NAMALWA (cell line): Measurements from ENCODE around the gene ARHGAP27.
"Not testable (repeated sequence)": the region's sequence is repeated elsewhere in the genome, so short reads cannot be mapped to it uniquely, and the experiment has no call there.

Source experiments
- DNase-seq: peaks from one replicate; pipeline ENCODE4 v3.0.0-alpha.2; 2015; ENCODE audit warnings: low spot score

The ARHGAP27 gene

GRCh38 chr17:45432405-45433158, at the start of gene ARHGAP27:
Gene ARHGAP27 (minus strand): TSS chr17:45432870. CDS start chr17:45430279, 2,591 bp downstream.
- no peak for DNase-seq

- DNase-seq: not testable (repeated sequence)
These were observed 49.6 kb upstream of the ARHGAP27 start for GRCh38 chr17:45482317-45482716.

GRCh38 chr17:45475436-45475835, 42.8 kb upstream of the ARHGAP27 start:
- DNase-seq: not testable (repeated sequence)

- not testable (repeated sequence) for DNase-seq
These were observed 39.6 kb upstream of the ARHGAP27 start for GRCh38 chr17:45472249-45472648.

GRCh38 chr17:45469204-45469563, 36.5 kb upstream of the ARHGAP27 start:
- DNase-seq: not testable (repeated sequence)

GRCh38 chr17:45468293-45469203, 35.9 kb upstream of the ARHGAP27 start:
- not testable (repeated sequence) for DNase-seq

- DNase-seq: peak; percentile 91
These were observed 29.1 kb upstream of the ARHGAP27 start for GRCh38 chr17:45461524-45462327.

GRCh38 chr17:45460422-45460821, 27.8 kb upstream of the ARHGAP27 start:
- DNase-seq: not testable (repeated sequence)

- DNase-seq: not testable (repeated sequence)
These were observed 21.7 kb upstream of the ARHGAP27 start for GRCh38 chr17:45454341-45454740.

GRCh38 chr17:45453731-45454130, 21.1 kb upstream of the ARHGAP27 start:
- not testable (repeated sequence) for DNase-seq

GRCh38 chr17:45453225-45453534, 20.5 kb upstream of the ARHGAP27 start:
- not testable (repeated sequence) for DNase-seq

GRCh38 chr17:45452329-45453224, 19.9 kb upstream of the ARHGAP27 start:
- DNase-seq: peak; percentile 43

- peak; percentile 51 for DNase-seq
These were observed 19.0 kb upstream of the ARHGAP27 start for GRCh38 chr17:45451660-45452059.

- DNase-seq: peak; percentile 51
These were observed 18.5 kb upstream of the ARHGAP27 start for GRCh38 chr17:45451131-45451530.

GRCh38 chr17:45449708-45450329, 17.1 kb upstream of the ARHGAP27 start:
- not testable (repeated sequence) for DNase-seq

GRCh38 chr17:45449260-45449659, 16.6 kb upstream of the ARHGAP27 start:
- DNase-seq: not testable (repeated sequence)

GRCh38 chr17:45448483-45448882, 15.8 kb upstream of the ARHGAP27 start:
- DNase-seq: not testable (repeated sequence)

- not testable (repeated sequence) for DNase-seq
These were observed 15.4 kb upstream of the ARHGAP27 start for GRCh38 chr17:45448066-45448465.

GRCh38 chr17:45447650-45448049, 15.0 kb upstream of the ARHGAP27 start:
- not testable (repeated sequence) for DNase-seq

GRCh38 chr17:45446872-45447625, 14.4 kb upstream of the ARHGAP27 start:
- not testable (repeated sequence) for DNase-seq
